Stimulated activated CD8-positive, alpha-beta memory T cell treated with anti-CD3 and anti-CD28 coated beads, Interleukin-4, amount 100 ng/mL, for 24 hours (primary cell): Measurements from ENCODE around the gene THEM5.

Experiments
- DNase-seq: peaks from one replicate; pipeline ENCODE4 v3.0.0-alpha.2; 2020; ENCODE audit warnings: low read depth

The THEM5 gene

DNA sequence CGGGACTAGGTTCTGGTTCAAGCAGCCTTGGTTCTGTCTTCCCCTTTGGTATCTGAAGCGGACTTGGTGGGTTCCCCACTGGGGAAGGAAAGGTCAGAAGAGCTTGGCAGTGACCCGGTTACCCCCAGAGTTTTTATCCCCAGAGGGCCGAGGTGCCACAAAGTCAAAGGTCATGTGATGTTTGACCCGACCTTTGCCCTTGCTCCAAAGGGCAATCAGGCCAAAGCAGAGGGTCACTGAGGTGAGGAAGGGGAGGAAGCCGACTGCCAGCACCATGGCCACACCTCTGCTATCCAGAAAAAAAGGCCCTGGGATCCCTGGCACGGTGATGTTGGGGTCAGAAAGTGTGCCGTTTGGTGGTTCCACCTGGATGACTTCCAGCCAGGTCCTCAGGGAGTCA, 52.7 kb downstream of the THEM5 start:
- no peak for DNase-seq

DNA sequence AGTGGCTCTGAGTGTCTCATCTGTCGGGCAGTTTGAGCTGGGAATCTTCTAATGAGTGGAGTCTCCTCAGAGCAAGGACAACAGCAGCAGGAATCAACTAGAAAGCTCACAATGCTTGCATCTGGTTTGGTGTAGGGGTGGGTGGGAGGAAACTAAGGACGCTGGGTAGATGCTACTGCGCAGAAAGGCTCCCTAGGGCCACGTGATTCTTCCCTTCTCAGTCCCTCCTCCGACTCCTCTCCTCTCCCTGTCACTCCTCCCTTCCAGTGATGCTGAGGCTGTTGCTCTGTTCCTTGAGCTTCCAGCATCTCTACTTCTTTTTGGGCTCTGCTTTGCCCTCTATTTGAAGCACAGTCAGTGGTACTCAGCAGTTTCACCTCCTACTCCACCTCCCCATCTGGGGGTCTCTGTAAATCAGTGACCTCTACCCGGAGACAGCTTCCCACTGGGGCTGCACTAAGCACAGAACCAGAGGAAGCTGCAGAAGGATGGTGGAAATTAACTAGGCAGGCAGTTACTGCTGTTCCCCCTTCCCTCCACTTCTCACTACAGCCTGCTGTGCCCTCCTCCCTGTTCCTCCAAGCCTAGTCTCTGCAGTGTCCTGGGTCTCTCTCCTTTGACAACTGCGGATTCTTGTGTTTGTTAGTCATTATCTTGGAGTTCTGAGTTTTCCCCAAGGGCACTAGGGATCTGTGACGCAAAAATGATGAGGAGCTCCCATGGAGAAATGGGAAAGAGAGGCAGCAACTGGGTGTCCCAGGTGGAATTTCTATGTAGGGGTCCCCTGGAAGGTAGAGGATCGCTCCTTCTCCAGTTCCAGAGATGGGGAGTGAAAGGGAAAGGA, 54.1 kb downstream of the THEM5 start:
- DNase-seq = no peak

DNA sequence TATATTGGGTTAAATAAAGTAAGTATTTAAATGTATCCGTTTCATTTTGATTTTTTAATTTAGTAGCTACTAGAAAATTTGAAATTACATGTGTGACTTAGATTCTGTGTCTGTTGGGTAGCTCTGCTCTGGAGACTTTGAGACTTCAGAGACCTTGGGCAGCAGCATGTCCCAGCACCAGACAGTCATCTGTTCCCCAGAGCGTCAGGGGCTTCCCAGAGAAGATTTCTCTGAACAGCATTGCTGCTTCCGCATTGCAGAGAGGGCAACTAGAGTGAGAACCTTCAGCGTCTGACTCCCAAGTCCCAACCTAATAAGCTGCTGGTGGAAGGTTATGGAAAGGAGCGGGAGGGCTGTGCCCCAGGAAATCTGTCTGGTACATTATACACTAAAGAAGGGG, 54.9 kb downstream of the THEM5 start:
- no peak for DNase-seq
